CD4-positive, CD25-positive, alpha-beta regulatory T cell (primary cell): ENCODE data around the gene GLI3. TPM values are rescaled to one million over a fixed set of nuclear protein-coding genes. Genes with fewer than 3 reads are reported as not detected.

ENCODE experiments used
- ATAC-seq, 2 donors: fragments of 150-1000 bp; cut with Tn5 transposase; one replicate each; pipeline ENCODE4 v1.10.0; 2021; ENCODE audit warnings: low read depth in 2 of 2, moderate number of reproducible peaks in 2 of 2, moderate library complexity in 1 of 2
- DNase-seq, 3 donors: peaks; one replicate each; pipeline versions ENCODE4 v3.0.0 to v3.0.0-alpha.2; 2012 to 2022; ENCODE audit warnings: mixed read lengths in 1 of 3
- H3K27ac ChIP-seq: one replicate; pipeline ENCODE4 v1.7.0; 2013; ENCODE audit warnings: mild to moderate bottlenecking, low read length; ENCODE audit not compliant: insufficient read depth, poor library complexity, severe bottlenecking
- H3K27me3 ChIP-seq: one replicate; pipeline ENCODE4 v1.7.0; 2013; ENCODE audit warnings: low read length; ENCODE audit not compliant: control insufficient read depth, insufficient read depth
- H3K36me3 ChIP-seq: one replicate; pipeline ENCODE4 v1.7.0; 2013; ENCODE audit warnings: mild to moderate bottlenecking, low read length, moderate library complexity; ENCODE audit not compliant: control insufficient read depth, insufficient read depth
- H3K4me1 ChIP-seq: 2 replicates; pipeline ENCODE4 v1.7.0; 2013; ENCODE audit warnings: mild to moderate bottlenecking, low read length; ENCODE audit not compliant: insufficient read depth, control insufficient read depth, poor library complexity, severe bottlenecking
- H3K4me3 ChIP-seq: one replicate; pipeline ENCODE4 v1.7.0; 2013; ENCODE audit warnings: low read depth, mild to moderate bottlenecking, low read length, moderate library complexity
- H3K9me3 ChIP-seq, 2 experiments: 1 replicate in 1 of 2; 2 replicates in 1 of 2; pipeline ENCODE4 v1.7.0; 2013; ENCODE audit warnings: low read length in 2 of 2, mild to moderate bottlenecking in 1 of 2, moderate library complexity in 1 of 2; ENCODE audit not compliant: control insufficient read depth in 2 of 2
- H3K27ac Mint-ChIP-seq, 3 donors: one replicate each; pipeline ENCODE4 v1.8.0; 2020 to 2022; ENCODE audit warnings: mild to moderate bottlenecking in 3 of 3, mixed read lengths in 3 of 3, moderate library complexity in 2 of 3
- H3K27me3 Mint-ChIP-seq: one replicate; pipeline ENCODE4 v1.8.0; 2022; ENCODE audit warnings: mild to moderate bottlenecking, mixed read lengths
- H3K36me3 Mint-ChIP-seq: one replicate; pipeline ENCODE4 v1.8.0; 2020; ENCODE audit warnings: mixed read lengths
- H3K4me1 Mint-ChIP-seq, 4 donors: one replicate each; pipeline ENCODE4 v1.8.0; 2020 to 2022; ENCODE audit warnings: mixed read lengths in 4 of 4, mild to moderate bottlenecking in 1 of 4
- H3K4me3 Mint-ChIP-seq, 4 donors: one replicate each; pipeline ENCODE4 v1.8.0; 2020 to 2022; ENCODE audit warnings: mild to moderate bottlenecking in 4 of 4, mixed read lengths in 4 of 4, moderate library complexity in 3 of 4
- H3K9me3 Mint-ChIP-seq, 7 donors: one replicate each; pipeline ENCODE4 v1.8.0; 2020 to 2022; ENCODE audit warnings: mixed read lengths in 7 of 7, mild to moderate bottlenecking in 3 of 7, moderate library complexity in 2 of 7
- polyA plus RNA-seq, 4 donors: library from polyadenylated mRNA; unstranded; fragments of 300-500 nt; fragmentation: Illumina TruSeq; gene quantifications; one replicate each; pipeline ENCODE4 v1.2.3, GENCODE V29; 2021
- total RNA-seq: library from RNA; stranded (reverse); gene quantifications from one replicate; pipeline ENCODE4 v1.2.3, GENCODE V29; 2022

The GLI3 gene
- total and polyA plus RNA-seq, 5 donors from 2014 or later = not detected

DNA sequence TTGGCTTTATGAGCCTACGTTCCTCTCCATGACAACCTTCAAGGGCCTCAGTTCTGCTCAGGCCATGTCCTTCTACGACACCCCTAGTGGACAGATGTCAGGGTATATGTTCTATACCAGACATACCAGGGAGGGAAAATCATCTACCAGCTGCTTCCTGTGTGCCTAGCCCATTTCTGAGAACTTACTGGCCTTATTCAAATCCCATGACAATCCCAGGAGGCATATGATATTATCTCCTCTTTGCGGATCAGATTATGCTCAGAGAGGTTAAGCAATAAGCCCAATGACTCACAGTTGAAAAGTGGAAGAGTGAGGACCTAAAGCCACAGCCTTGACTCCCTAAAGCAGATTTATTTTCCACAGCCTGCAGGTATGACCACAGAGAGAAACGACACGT lies 139.3 kb downstream of the GLI3 start:
- no peak overlapping the region for H3K4me3 Mint-ChIP-seq
- H3K4me3 ChIP-seq = no peak overlapping the region
- H3K27ac Mint-ChIP-seq = no peak overlapping the region
- peaks cover 0 to 3% (median 0%) of the 10 kb centered on the region in 7 donors for H3K9me3 Mint-ChIP-seq
- H3K27ac ChIP-seq = no peak overlapping the region
- H3K36me3 Mint-ChIP-seq = no peaks in the 10 kb centered on the region
- no peaks in the 10 kb centered on the region for H3K27me3 Mint-ChIP-seq
- H3K27me3 ChIP-seq = no peaks in the 10 kb centered on the region
- ATAC-seq = no peak
- H3K9me3 ChIP-seq = no peaks in the 10 kb centered on the region
- H3K4me1 ChIP-seq = no peaks in the 10 kb centered on the region
- no peaks in the 10 kb centered on the region for H3K4me1 Mint-ChIP-seq
- DNase-seq = no peak
- H3K36me3 ChIP-seq = no peaks in the 10 kb centered on the region

- DNase-seq = no peak
- no peaks in the 10 kb centered on the region for H3K36me3 Mint-ChIP-seq
- H3K36me3 ChIP-seq = no peaks in the 10 kb centered on the region
- H3K27ac ChIP-seq = no peak overlapping the region
- H3K4me1 ChIP-seq = no peaks in the 10 kb centered on the region
- no peak overlapping the region for H3K27ac Mint-ChIP-seq
- H3K4me1 Mint-ChIP-seq = no peaks in the 10 kb centered on the region
- H3K9me3 Mint-ChIP-seq = peaks cover 0 to 3% (median 0%) of the 10 kb centered on the region in 7 donors
- H3K4me3 Mint-ChIP-seq = no peak overlapping the region
- no peaks in the 10 kb centered on the region for H3K9me3 ChIP-seq
- H3K27me3 Mint-ChIP-seq = no peaks in the 10 kb centered on the region
- ATAC-seq = no peak
- H3K4me3 ChIP-seq = no peak overlapping the region
- no peaks in the 10 kb centered on the region for H3K27me3 ChIP-seq
Observed at GRCh38 chr7:42096681-42097561, 140.1 kb downstream of the GLI3 start.

DNA sequence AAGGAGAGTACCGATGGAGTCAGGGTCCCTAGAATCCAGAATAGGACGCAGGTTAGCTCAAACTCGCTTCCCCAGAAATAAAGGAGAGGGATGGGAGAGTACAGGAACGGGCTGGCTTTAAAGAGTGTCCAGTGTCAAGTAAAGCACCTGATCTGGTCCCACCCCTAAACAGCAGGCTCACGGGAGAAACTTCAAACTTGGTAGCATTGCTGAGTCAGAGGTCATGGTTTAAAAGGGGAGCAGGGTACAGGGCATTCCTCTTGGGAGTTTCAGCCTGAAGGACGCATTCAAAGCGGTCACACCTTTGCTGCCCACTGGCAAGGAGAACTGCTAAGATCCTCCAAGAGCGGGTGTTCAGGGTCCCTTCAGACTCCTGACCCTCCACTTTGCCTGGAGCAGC lies 140.7 kb downstream of the GLI3 start:
- H3K36me3 ChIP-seq = no peaks in the 10 kb centered on the region
- DNase-seq = no peak
- H3K4me1 ChIP-seq = no peaks in the 10 kb centered on the region
- no peak overlapping the region for H3K4me3 Mint-ChIP-seq
- no peaks in the 10 kb centered on the region for H3K36me3 Mint-ChIP-seq
- no peaks in the 10 kb centered on the region for H3K27me3 ChIP-seq
- H3K4me3 ChIP-seq = no peak overlapping the region
- no peak for ATAC-seq
- no peak overlapping the region for H3K27ac ChIP-seq
- H3K9me3 ChIP-seq = no peaks in the 10 kb centered on the region
- no peaks in the 10 kb centered on the region for H3K27me3 Mint-ChIP-seq
- peaks cover 0 to 3% (median 0%) of the 10 kb centered on the region in 7 donors for H3K9me3 Mint-ChIP-seq
- no peaks in the 10 kb centered on the region for H3K4me1 Mint-ChIP-seq
- no peak overlapping the region for H3K27ac Mint-ChIP-seq

GRCh38 chr7:42095791-42096190 lies 141.2 kb downstream of the GLI3 start:
- peaks cover 0 to 3% (median 0%) of the 10 kb centered on the region in 7 donors for H3K9me3 Mint-ChIP-seq
- DNase-seq = no peak
- no peak overlapping the region for H3K4me3 Mint-ChIP-seq
- no peaks in the 10 kb centered on the region for H3K4me1 ChIP-seq
- H3K4me1 Mint-ChIP-seq = no peaks in the 10 kb centered on the region
- no peak overlapping the region for H3K27ac ChIP-seq
- H3K4me3 ChIP-seq = no peak overlapping the region
- H3K9me3 ChIP-seq = no peaks in the 10 kb centered on the region
- H3K36me3 Mint-ChIP-seq = no peaks in the 10 kb centered on the region
- H3K36me3 ChIP-seq = no peaks in the 10 kb centered on the region
- H3K27me3 ChIP-seq = no peaks in the 10 kb centered on the region
- H3K27me3 Mint-ChIP-seq = no peaks in the 10 kb centered on the region
- no peak overlapping the region for H3K27ac Mint-ChIP-seq
- ATAC-seq = no peak

DNA sequence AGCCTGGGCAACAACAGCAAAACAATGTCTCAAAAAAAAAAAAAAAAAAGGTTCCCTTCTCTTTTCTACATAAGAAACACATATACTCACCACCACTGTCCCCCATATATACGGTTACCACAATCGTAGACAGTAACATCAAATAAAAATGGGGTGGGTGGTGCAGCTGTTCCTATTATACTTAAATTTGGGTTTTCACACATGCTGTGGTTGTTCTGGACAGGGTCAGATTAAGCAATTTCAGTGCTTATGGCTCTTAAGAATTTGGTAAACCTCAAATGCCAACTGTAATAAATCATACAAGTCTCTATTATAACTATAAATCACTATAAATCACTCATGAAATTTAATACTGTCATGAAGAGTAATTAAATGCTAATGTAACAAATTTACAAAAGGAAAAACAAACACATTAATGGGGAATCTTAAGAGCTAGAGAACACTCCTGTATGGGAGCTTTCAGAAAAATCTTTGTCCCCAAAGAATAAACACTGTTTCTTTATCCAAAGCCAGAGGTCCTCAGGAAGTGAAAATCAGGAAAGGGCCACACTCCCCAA lies 143.6 kb downstream of the GLI3 start:
- ATAC-seq = no peak
- no peak overlapping the region for H3K4me3 Mint-ChIP-seq
- H3K27ac Mint-ChIP-seq = no peak overlapping the region
- Histone ChIP-seq H3K27me3 (no peaks in the 10 kb centered on the region), H3K9me3 (no peaks in the 10 kb centered on the region), H3K4me3 (no peak overlapping the region), H3K4me1 (no peaks in the 10 kb centered on the region), H3K27ac (no peak overlapping the region), H3K36me3 (no peaks in the 10 kb centered on the region)
- H3K9me3 Mint-ChIP-seq = peaks cover 0 to 2% (median 0%) of the 10 kb centered on the region in 7 donors
- H3K4me1 Mint-ChIP-seq = no peaks in the 10 kb centered on the region
- no peaks in the 10 kb centered on the region for H3K27me3 Mint-ChIP-seq
- no peaks in the 10 kb centered on the region for H3K36me3 Mint-ChIP-seq
- DNase-seq = no peak

DNA sequence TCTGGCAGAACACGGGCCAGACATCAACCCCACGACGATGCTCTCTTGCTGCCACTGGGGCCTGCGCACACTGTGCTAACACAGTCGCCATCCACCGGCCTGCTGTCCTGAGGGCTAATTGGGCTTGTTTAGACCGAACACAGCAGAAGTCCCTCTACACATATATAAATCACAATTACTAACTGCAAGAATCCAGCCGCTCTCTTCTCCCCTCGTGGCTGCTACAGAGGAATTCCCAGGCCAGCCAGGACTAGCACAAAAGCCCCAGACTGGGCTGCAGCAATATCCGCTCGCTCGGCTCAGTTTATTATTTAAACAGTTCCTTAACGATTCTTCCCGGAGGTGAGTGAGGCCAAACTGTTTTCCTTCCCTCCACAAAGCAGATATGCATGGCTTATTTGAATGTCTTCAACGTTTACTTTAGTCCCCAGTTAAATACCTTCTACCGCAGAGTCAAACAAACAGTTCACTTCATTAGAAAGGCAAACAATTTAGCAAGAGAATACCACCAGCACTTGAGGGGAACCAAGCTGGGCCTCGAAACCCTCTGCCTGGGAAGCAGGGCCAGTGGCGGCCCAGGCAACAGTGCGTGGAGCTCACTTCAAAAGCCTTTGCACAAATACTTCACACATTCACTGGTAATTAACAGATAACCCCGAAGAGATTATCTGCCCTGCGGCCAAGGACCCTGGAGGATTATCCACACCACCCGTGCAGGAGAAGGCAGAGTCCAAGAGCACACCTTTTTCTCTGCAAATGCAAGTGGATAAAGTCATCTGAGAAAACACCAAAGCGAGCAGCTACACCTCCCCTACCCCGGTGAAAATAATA lies 145.3 kb downstream of the GLI3 start:
- ATAC-seq = no peak
- DNase-seq = no peak
- H3K4me3 ChIP-seq = no peak overlapping the region
- Mint-ChIP-seq H3K4me3 (no peak overlapping the region), H3K27me3 (no peaks in the 10 kb centered on the region), H3K27ac (no peak overlapping the region), H3K36me3 (no peaks in the 10 kb centered on the region), H3K4me1 (no peaks in the 10 kb centered on the region), H3K9me3 (peaks cover 0 to 2% (median 0%) of the 10 kb centered on the region in 7 donors)
- H3K27me3 ChIP-seq = no peaks in the 10 kb centered on the region
- H3K27ac ChIP-seq = no peak overlapping the region
- H3K9me3 ChIP-seq = no peaks in the 10 kb centered on the region
- no peaks in the 10 kb centered on the region for H3K4me1 ChIP-seq
- no peaks in the 10 kb centered on the region for H3K36me3 ChIP-seq

DNA sequence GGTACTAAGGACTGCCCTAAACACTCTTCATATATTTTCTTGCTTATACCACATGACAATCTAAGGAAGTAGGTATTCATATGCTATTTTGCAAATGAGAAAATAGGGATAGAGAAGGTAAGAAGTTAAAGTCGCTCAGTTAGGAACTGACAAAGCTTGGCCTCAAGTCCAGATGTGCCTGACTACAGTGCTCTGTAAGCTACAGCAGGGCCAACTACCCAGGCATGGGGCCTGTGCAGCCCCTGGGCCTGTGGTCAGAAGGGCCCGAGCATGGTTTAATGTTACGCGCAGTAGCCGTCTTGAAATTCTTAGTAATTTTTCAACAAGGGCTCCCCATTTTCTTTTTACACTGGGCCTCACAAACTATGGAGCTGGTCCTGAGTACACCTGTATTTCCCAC lies 146.2 kb downstream of the GLI3 start:
- no peaks in the 10 kb centered on the region for H3K4me1 ChIP-seq
- no peaks in the 10 kb centered on the region for H3K27me3 ChIP-seq
- no peaks in the 10 kb centered on the region for H3K27me3 Mint-ChIP-seq
- DNase-seq = no peak
- H3K27ac Mint-ChIP-seq = no peak overlapping the region
- ATAC-seq = no peak
- H3K36me3 Mint-ChIP-seq = no peaks in the 10 kb centered on the region
- no peaks in the 10 kb centered on the region for H3K9me3 ChIP-seq
- H3K4me1 Mint-ChIP-seq = no peaks in the 10 kb centered on the region
- no peak overlapping the region for H3K4me3 Mint-ChIP-seq
- H3K27ac ChIP-seq = no peak overlapping the region
- H3K36me3 ChIP-seq = no peaks in the 10 kb centered on the region
- no peak overlapping the region for H3K4me3 ChIP-seq
- peaks cover 0 to 2% (median 0%) of the 10 kb centered on the region in 7 donors for H3K9me3 Mint-ChIP-seq
